GM08714 (cell line): ENCODE results near the gene RPL34.

Experiments
- H3K4me3 ChIP-seq: fragments of 200-500 bp; sonication (Bioruptor generic); 2 replicates; pipeline ENCODE4 v1.5.1; 2014; ENCODE audit warnings: mild to moderate bottlenecking, low read length, inconsistent platforms
- ZNF274 ChIP-seq: IDR thresholded peaks from 2 replicates; pipeline ENCODE4 v1.6.1; 2012; ENCODE audit warnings: mild to moderate bottlenecking, low read depth, low read length

The RPL34 gene

DNA sequence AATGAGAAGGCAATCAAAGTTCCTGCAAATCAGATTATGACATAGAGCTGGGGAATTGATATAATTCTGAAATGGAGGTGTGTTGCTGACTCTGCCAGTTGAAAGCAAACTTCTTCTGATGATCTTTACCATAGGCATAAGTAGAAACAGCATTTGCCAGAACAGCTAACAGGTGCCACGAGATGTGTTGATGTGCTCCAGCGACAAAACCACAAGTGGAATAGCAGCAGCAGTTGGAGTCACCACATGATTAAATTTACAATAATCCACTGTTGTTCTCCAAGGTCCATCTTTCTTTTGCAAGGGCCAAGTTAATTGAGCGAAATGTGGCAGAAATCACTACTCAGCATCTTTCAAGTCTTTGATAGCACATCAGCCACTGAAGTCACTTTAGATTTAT is 26.3 kb downstream of the RPL34 start:
- H3K4me3 ChIP-seq: no peak overlapping the region
- TF ChIP-seq ZNF274: no peak

- no peak for TF ChIP-seq ZNF274
- peak overlapping the region; percentile 66 for H3K4me3 ChIP-seq
These were observed 29.5 kb downstream of the RPL34 start for GRCh38 chr4:108649863-108650211.

DNA sequence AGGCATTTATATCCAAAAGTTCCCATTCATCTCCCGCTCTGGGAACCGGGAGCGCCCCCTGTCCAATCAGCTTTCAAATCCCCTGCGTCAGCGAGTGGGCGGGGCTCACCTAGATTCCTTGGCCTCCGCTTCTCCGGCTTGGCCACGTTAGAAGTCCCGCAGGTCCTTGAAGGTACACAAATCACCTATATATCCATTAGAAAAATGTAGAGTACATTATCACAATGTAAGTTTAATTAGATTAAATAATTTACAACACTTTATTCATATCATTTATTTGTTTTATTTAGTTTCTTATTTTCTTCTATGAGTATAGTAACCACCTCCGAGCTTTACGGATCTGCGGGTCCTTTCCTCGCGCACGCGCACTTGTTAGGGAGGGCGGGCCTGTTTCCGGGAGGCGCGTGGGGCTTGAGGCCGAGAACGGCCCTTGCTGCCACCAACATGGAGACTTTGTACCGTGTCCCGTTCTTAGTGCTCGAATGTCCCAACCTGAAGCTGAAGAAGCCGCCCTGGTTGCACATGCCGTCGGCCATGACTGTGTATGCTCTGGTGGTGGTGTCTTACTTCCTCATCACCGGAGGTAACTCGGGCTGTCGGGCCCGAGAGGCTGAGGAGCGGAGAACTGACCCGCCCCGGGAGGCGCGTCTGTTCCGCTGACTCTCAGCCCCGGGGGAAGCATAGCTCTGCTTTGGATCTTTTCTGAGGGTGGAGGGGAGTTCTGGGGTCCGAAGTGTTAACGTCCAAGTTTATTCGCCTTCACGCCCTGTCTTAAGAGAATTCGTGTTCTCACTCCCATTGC is 30.0 kb downstream of the RPL34 start, which contains the start of gene OSTC:
OSTC (plus strand) TSS at position 388 of the 802 bp plus-strand sequence; CDS start at position 445, 57 bp downstream.
- H3K4me3 ChIP-seq: peak within 1 kb of the TSS; percentile 99
- TF ChIP-seq ZNF274: no peak

DNA sequence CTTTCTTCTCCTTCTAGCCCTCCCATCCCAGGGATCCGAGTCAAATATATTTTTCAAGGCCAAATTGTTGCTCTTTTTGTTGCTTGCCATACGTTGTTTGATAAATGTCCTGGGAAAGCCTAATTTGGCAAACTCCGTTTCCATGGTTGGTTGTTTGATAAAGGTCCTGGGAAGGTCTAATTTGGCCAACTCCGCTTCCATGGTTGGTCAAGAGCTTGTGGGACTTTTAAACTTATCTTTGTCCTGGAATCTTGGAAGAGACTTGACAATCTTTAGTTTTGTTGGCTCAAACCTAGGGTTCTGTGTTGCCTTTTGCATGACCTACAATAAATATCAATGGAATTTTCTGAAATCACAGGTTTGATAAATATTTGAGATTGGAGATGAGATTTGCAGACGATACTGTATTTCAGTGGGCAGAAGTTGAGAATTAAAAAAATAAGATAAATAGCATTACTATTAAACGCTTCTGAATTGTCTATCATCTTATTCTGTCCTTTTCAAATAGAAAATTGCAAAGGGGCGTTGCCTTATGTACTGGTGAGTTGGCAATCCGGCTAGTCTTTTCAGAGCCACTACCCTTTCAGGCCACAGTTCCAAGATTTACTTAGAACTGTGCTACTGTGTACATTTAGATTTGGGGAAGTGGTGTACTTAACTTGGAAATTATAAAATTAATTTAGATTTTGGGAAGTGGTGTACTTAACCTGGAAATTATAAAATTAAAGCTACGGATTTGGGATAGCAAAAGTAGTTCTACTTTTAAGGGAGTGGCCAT is 30.8 kb downstream of the RPL34 start:
- TF ChIP-seq ZNF274: no peak
- H3K4me3 ChIP-seq: peak overlapping the region; percentile 99

GRCh38 chr4:108662629-108663028 is 42.3 kb downstream of the RPL34 start:
- no peak overlapping the region for H3K4me3 ChIP-seq
- no peak for TF ChIP-seq ZNF274

- H3K4me3 ChIP-seq: no peak overlapping the region
These were observed 54.1 kb downstream of the RPL34 start for GRCh38 chr4:108674356-108674977.

More at GRCh38 chr4:108674356-108674977, 54.1 kb downstream of the RPL34 start:
- TF ChIP-seq ZNF274: no peak
